GM12878 (cell line): ENCODE measurements around the gene INO80C. TPM values are rescaled to one million over a fixed set of nuclear protein-coding genes. Genes with fewer than 3 reads are reported as not detected.

Experiments used
- ATAC-seq: fragments of 200-7000 bp; cut with Tn5 transposase; 3 replicates; pipeline ENCODE4 v1.9.1; 2020; ENCODE audit warnings: mild to moderate bottlenecking, moderate library complexity
- BruUV-seq: library from RNA; stranded (reverse); fragments of 400-500 nt; replicated peaks from 2 replicates; lab custom pipeline; 2021; lab: Mats Ljungman, UMichigan
- CTCF ChIA-PET: fragments of 300-600 bp; sonication (Branson Sonifier 250); formaldehyde crosslinking; extraction: SDS; loops from one replicate; lab custom pipeline; 2021; ENCODE audit warnings: inconsistent platforms; lab: Yijun Ruan, JAX
- POLR2A ChIA-PET: fragments of 350-600 bp; formaldehyde crosslinking; extraction: SDS; loops from one replicate; lab custom pipeline; 2021; ENCODE audit warnings: inconsistent platforms; lab: Charles Lee
- RAD21 ChIA-PET: fragments of 300-600 bp; sonication (Branson Sonifier 250); formaldehyde crosslinking; loops from one replicate; lab custom pipeline; 2023; ENCODE audit warnings: antibody characterized with exemption; ENCODE audit not compliant: unreplicated experiment; lab: Charles Lee
- SMC1A ChIA-PET: fragments of 300-600 bp; sonication (Branson Sonifier 250); formaldehyde crosslinking; loops from one replicate; lab custom pipeline; 2023; ENCODE audit not compliant: unreplicated experiment, uncharacterized antibody; lab: Charles Lee
- DNase-seq: peaks from one replicate; pipeline ENCODE4 v3.0.0-alpha.2; 2011; ENCODE audit warnings: low read depth, low spot score
- FAIRE-seq: peaks from 3 replicates; lab custom pipeline; 2011; peaks lifted over from hg19 to GRCh38; lab: Jason Lieb, UNC
- H2AFZ ChIP-seq: 2 replicates; pipeline ENCODE4 v1.6.0; 2011; ENCODE audit warnings: low read depth, low read length, control low read depth; ENCODE audit not compliant: control insufficient read depth
- H3K27ac ChIP-seq: 2 replicates; pipeline ENCODE4 v1.5.1; 2011; ENCODE audit warnings: control low read depth; ENCODE audit not compliant: control insufficient read depth, insufficient read depth
- H3K27me3 ChIP-seq, 2 experiments: replicated peaks in 1 of 2; 2 replicates each; pipeline versions ENCODE4 v1.6.0 to v1.6.1; 2011; ENCODE audit warnings: low read length in 1 of 2; ENCODE audit not compliant: control insufficient read depth in 2 of 2, insufficient read depth in 2 of 2
- H3K36me3 ChIP-seq, 2 experiments: 2 replicates each; pipeline ENCODE4 v1.5.1; 2011; ENCODE audit warnings: low read length in 1 of 2; ENCODE audit not compliant: control insufficient read depth in 2 of 2, insufficient read depth in 2 of 2
- H3K4me1 ChIP-seq: 2 replicates; pipeline ENCODE4 v1.6.1; 2011; ENCODE audit warnings: mild to moderate bottlenecking, low read length, moderate library complexity, mixed read lengths; ENCODE audit not compliant: control insufficient read depth, insufficient read depth
- H3K4me2 ChIP-seq: 2 replicates; pipeline ENCODE4 v1.6.0; 2011; ENCODE audit warnings: control low read depth; ENCODE audit not compliant: control insufficient read depth, insufficient read depth
- H3K4me3 ChIP-seq: fragments of 200-600 bp; sonication (generic); 2 replicates; pipeline ENCODE4 v1.5.1; 2016
- H3K79me2 ChIP-seq: 2 replicates; pipeline ENCODE4 v1.6.0; 2011; ENCODE audit warnings: low read length; ENCODE audit not compliant: control insufficient read depth, insufficient read depth
- H3K9ac ChIP-seq: 2 replicates; pipeline ENCODE4 v1.8.0; 2011; ENCODE audit warnings: low read length, control low read depth, mixed read lengths; ENCODE audit not compliant: control insufficient read depth, insufficient read depth
- H3K9me3 ChIP-seq: replicated peaks from 3 replicates; pipeline ENCODE4 v1.5.1; 2011; ENCODE audit warnings: mild to moderate bottlenecking, low read length; ENCODE audit not compliant: control insufficient read depth, insufficient read depth
- H4K20me1 ChIP-seq: 2 replicates; pipeline ENCODE4 v1.6.0; 2011; ENCODE audit not compliant: control insufficient read depth, insufficient read depth
- CBFB ChIP-seq: IDR thresholded peaks from 2 replicates; pipeline ENCODE4 v1.6.1; 2016; ENCODE audit warnings: antibody characterized with exemption, low read depth
- CHD4 ChIP-seq: fragments of 200-600 bp; sonication (generic); IDR thresholded peaks from 2 replicates; pipeline ENCODE4 v1.6.1; 2016; ENCODE audit warnings: mild to moderate bottlenecking
- CREB1 ChIP-seq: IDR thresholded peaks from 2 replicates; pipeline ENCODE4 v1.6.1; 2012; ENCODE audit warnings: low read depth, mild to moderate bottlenecking, inconsistent platforms
- DPF2 ChIP-seq: fragments of 450-650 bp; IDR thresholded peaks from 2 replicates; pipeline ENCODE4 v1.6.1; 2017; ENCODE audit warnings: mild to moderate bottlenecking
- E2F4 ChIP-seq: IDR thresholded peaks from 2 replicates; pipeline ENCODE4 v1.6.1; 2012; ENCODE audit warnings: low read depth, low read length, improper control_type of control experiment
- HDAC2 ChIP-seq: fragments of 200-600 bp; sonication (generic); IDR thresholded peaks from 2 replicates; pipeline ENCODE4 v1.6.1; 2017
- MAX ChIP-seq: IDR thresholded peaks from 2 replicates; pipeline ENCODE4 v1.6.1; 2012; ENCODE audit warnings: low read depth, low read length, improper control_type of control experiment
- NFXL1 ChIP-seq: fragments of 450-650 bp; IDR thresholded peaks from 2 replicates; pipeline ENCODE4 v1.6.1; 2017; ENCODE audit warnings: antibody characterized with exemption, mild to moderate bottlenecking, borderline replicate concordance
- NFYB ChIP-seq: IDR thresholded peaks from 2 replicates; pipeline ENCODE4 v1.6.1; 2011; ENCODE audit warnings: low read depth, mild to moderate bottlenecking, low read length, improper control_type of control experiment, moderate library complexity; ENCODE audit not compliant: insufficient read depth
- PAX8 ChIP-seq: fragments of 450-650 bp; IDR thresholded peaks from 2 replicates; pipeline ENCODE4 v1.6.1; 2017; ENCODE audit warnings: mild to moderate bottlenecking, moderate library complexity
- SMAD1 ChIP-seq: fragments of 450-650 bp; IDR thresholded peaks from 2 replicates; pipeline ENCODE4 v1.6.1; 2018; ENCODE audit warnings: mild to moderate bottlenecking, low read depth; ENCODE audit not compliant: partially characterized antibody
- SREBF2 ChIP-seq: IDR thresholded peaks from 2 replicates; pipeline ENCODE4 v1.6.1; 2012; ENCODE audit warnings: mild to moderate bottlenecking, low read length
- ZBTB11 ChIP-seq: fragments of 450-650 bp; formaldehyde crosslinking; IDR thresholded peaks from 2 replicates; pipeline ENCODE4 v1.5.0; 2022; ENCODE audit warnings: mild to moderate bottlenecking, missing genetic modification characterization
- ZZZ3 ChIP-seq: IDR thresholded peaks from 2 replicates; pipeline ENCODE4 v1.6.1; 2011; ENCODE audit warnings: low read depth; ENCODE audit not compliant: control insufficient read depth, insufficient read length
- WGBS: methylation state at CpG from one replicate; pipeline ENCODE4 v1.1.6; 2016; ENCODE audit warnings: low lambda C conversion rate; ENCODE audit not compliant: insufficient replicate concordance, insufficient coverage; ENCODE audit errors: missing lambda C conversion rate; 5-methylcytosine and 5-hydroxymethylcytosine counted together
- in situ Hi-C: fragments of 300-500 bp; cut with MboI; formaldehyde crosslinking; loops from 9 replicates; pipeline ENCODE4 v1.14.3; 2018; ENCODE audit warnings: mixed read lengths
- intact Hi-C: fragments of 100-400 bp; cut with micrococcal nuclease; formaldehyde crosslinking; loops from one replicate; pipeline ENCODE4 v1.14.2; 2022; ENCODE audit not compliant: unreplicated experiment
- polyA plus RNA-seq, 11 experiments: library from polyadenylated mRNA; depleted of rRNA in 4 of 11; unstranded in 6 of 11; stranded (reverse) in 5 of 11; fragments of >200 nt; fragmentation: Nextera tagmentation in 4 of 11; fragmentation: Illumina TruSeq in 1 of 11; extraction: Ambion mirVana in 4 of 11; extraction: Trizol in 1 of 11; gene quantifications; 1 replicate in 1 of 11; 2 replicates in 10 of 11; pipeline versions ENCODE4 v1.2.1 to v1.2.3, GENCODE V29; 2011 to 2016; ENCODE audit warnings: inconsistent platforms in 2 of 11, missing spikeins in 2 of 11, low read depth in 1 of 11
- total RNA-seq, 4 experiments: library from RNA; depleted of rRNA in 3 of 4; stranded (reverse); fragments of >200 nt in 3 of 4; fragmentation: Illumina TruSeq in 1 of 4; extraction: Trizol in 1 of 4; gene quantifications; 2 replicates each; pipeline versions ENCODE4 v1.2.1 to v1.2.3, GENCODE V29; 2013 to 2021
- TF ChIP-seq, protein P1 (sequence below): fragments of 450-650 bp; IDR thresholded peaks from 2 replicates; pipeline ENCODE4 v1.6.1; 2018; ENCODE audit warnings: mild to moderate bottlenecking, low read depth, moderate library complexity; ENCODE audit not compliant: partially characterized antibody

Gene INO80C
- total and polyA plus RNA-seq, 10 of the 15 experiments (the other 5 are each of a cell fraction or from before 2014, with no cell fraction given), result 9.9 to 43.2 (median 30.1) TPM

GRCh38 chr18:35465329-35465728 lies 32.4 kb downstream of the INO80C start (continued):
- no peak for TF ChIP-seq CBFB
- TF ChIP-seq E2F4, result no peak
- no peak for TF ChIP-seq SMAD1
- TF ChIP-seq NFXL1, result no peak
- TF ChIP-seq HDAC2, result no peak
- no peak for TF ChIP-seq PAX8
- TF ChIP-seq SREBF2, result no peak
- TF ChIP-seq DPF2, result no peak
- TF ChIP-seq CHD4, result no peak

DNA sequence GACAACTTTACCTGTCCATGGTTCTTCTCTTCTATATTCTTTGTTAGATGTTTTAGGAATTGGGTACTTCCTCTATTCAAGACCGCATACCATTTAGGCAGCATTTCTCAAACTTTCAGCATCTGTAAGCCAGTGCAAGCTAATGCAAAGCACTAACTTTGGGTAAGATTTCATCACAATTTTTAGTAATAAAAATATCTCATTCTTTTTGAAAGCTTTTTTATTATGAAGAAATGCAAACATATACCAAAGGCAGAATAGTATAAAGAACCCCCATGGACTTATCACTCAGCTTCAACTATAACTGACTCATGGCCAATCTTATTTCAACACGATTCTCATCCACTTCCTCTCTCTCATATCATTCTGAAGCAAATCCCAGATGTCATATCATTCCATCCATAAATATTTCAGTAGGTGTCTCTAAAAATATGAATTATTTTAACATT lies 32.9 kb downstream of the INO80C start:
- no peak for TF ChIP-seq ZZZ3
- TF ChIP-seq CREB1, result no peak
- no peak for TF ChIP-seq MAX
- TF ChIP-seq, protein P1, sequence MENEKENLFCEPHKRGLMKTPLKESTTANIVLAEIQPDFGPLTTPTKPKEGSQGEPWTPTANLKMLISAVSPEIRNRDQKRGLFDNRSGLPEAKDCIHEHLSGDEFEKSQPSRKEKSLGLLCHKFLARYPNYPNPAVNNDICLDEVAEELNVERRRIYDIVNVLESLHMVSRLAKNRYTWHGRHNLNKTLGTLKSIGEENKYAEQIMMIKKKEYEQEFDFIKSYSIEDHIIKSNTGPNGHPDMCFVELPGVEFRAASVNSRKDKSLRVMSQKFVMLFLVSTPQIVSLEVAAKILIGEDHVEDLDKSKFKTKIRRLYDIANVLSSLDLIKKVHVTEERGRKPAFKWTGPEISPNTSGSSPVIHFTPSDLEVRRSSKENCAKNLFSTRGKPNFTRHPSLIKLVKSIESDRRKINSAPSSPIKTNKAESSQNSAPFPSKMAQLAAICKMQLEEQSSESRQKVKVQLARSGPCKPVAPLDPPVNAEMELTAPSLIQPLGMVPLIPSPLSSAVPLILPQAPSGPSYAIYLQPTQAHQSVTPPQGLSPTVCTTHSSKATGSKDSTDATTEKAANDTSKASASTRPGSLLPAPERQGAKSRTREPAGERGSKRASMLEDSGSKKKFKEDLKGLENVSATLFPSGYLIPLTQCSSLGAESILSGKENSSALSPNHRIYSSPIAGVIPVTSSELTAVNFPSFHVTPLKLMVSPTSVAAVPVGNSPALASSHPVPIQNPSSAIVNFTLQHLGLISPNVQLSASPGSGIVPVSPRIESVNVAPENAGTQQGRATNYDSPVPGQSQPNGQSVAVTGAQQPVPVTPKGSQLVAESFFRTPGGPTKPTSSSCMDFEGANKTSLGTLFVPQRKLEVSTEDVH, result no peak
- TF ChIP-seq NFYB, result no peak
- TF ChIP-seq SREBF2, result no peak
- no peak for TF ChIP-seq ZBTB11 (CRISPR knock-in tag)
- no peaks in the 10 kb centered on the region for H3K27me3 ChIP-seq
- peaks cover 17% of the 10 kb centered on the region for H3K4me1 ChIP-seq
- no peak overlapping the region for H3K9ac ChIP-seq
- H3K79me2 ChIP-seq, result no peaks in the 10 kb centered on the region
- ATAC-seq, result no peak
- no peak overlapping the region for H3K4me3 ChIP-seq
- in situ Hi-C loops, result no loop called here
- H4K20me1 ChIP-seq, result no peaks in the 10 kb centered on the region
- 50% methylated on average over 2 of the region's 2 CpGs for WGBS
- H3K36me3 ChIP-seq, result no peaks in the 10 kb centered on the region; a peak in 1 of 4 replicates
- ChIA-PET RAD21 (interaction anchor here (0.6 to 1.6 kb wide), 5 partner anchors 13 to 55 kb away, joined by 3 to 6 read pairs (median 5); no protein-coding TSS in a partner anchor), CTCF (no interaction called here), SMC1A (interaction anchor here (1.5 to 6.2 kb wide), 2 partner anchors 16 to 30 kb away, joined by 6 to 67 read pairs; no protein-coding TSS in a partner anchor), POLR2A (interaction anchor here (0.9 to 3.4 kb wide), 3 partner anchors 13 to 30 kb away, joined by 4 to 18 read pairs (median 16); no protein-coding TSS in a partner anchor)
- no peak for DNase-seq
- no peak overlapping the region for H2AFZ ChIP-seq
- no TSS peak for BruUV-seq
- no peak overlapping the region for H3K4me2 ChIP-seq
- no peak overlapping the region for H3K27ac ChIP-seq
- no peaks in the 10 kb centered on the region for H3K9me3 ChIP-seq
- intact Hi-C loops, result no loop called here
- no peak for FAIRE-seq
